Measurements from ENCODE around the gene TRAF2. TPM values are rescaled to one million over a fixed set of nuclear protein-coding genes. Genes with fewer than 3 reads are reported as not detected.

Gene TRAF2
- total and polyA plus RNA-seq, 2 of the 8 experiments (the other 6 are each of a cell fraction or from before 2014, with no cell fraction given): 26.9 to 50.2 TPM

DNA sequence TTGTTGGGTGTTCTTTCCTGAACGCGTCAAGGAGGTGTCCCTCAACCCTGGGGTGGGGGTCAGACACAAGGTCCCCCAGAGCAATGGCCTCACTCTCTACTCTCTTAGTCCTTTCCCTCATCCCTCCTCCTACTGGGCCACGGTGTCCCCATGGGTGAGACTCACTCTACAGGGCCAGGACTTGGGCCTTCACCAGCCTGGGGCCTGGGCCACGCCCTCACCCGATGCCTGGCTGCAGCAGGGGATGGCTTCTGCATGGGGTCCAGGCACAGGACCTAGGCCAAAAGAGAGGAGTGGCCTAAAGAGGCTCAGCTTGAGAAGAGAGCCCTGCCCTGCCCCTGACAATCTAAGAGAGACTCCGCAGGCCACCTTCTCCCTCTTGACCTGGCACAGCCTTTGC is 71.6 kb downstream of the TRAF2 start:
- Histone ChIP-seq H2BK5ac (ENCODE audit: low read depth, low read length) (no peak overlapping the region), H2BK12ac (ENCODE audit: low read depth, low read length) (no peak overlapping the region), H4K5ac (ENCODE audit: insufficient read length, low read depth, low read length) (no peak overlapping the region), H3K4ac (replicated peaks; ENCODE audit: insufficient read length, low read depth, low read length) (no peak overlapping the region), H2AK5ac (ENCODE audit: low read depth, low read length) (no peak overlapping the region), H3K79me1 (ENCODE audit: low read depth, low read length) (no peaks in the 10 kb centered on the region; the same call in 1 of the 2 replicates), H3K23ac (ENCODE audit: insufficient read length) (no peak overlapping the region), H2BK15ac (ENCODE audit: low read length) (no peak overlapping the region), H3K4me2 (ENCODE audit: insufficient read depth in 1 of 2, low read depth in 2 of 2, low read length in 2 of 2) (no peak overlapping the region), H3K23me2 (ENCODE audit: low read depth, low read length) (peaks cover 12% of the 10 kb centered on the region; the same call in 1 of the 2 replicates), H3K18ac (ENCODE audit: extremely low read depth, low read length) (no peak overlapping the region), H3K56ac (replicated peaks; ENCODE audit: insufficient read length, low read depth, low read length) (no peak overlapping the region), H4K8ac (ENCODE audit: extremely low read depth, insufficient read depth, low read length) (no peak overlapping the region; the same call in 1 of the 2 replicates), H3K4me1 (replicated peaks in 1 of 4; ENCODE audit: control insufficient read depth in 3 of 4, insufficient read depth in 4 of 4, low read length in 3 of 4) (peaks cover 0 to 2% (median 0%) of the 10 kb centered on the region in 4 experiments; a peak in 2 of 7 replicates), H3K27ac (ENCODE audit: low read depth, low read length) (no peak overlapping the region), H4K20me1 (replicated peaks in 1 of 2; ENCODE audit: control insufficient read depth in 1 of 2, insufficient read depth in 2 of 2, low read length in 2 of 2) (peaks cover 0 to 6% of the 10 kb centered on the region in 2 experiments), H2AFZ (ENCODE audit: low read length) (no peak overlapping the region), H3K36me3 (ENCODE audit: control insufficient read depth in 2 of 4, insufficient read depth in 4 of 4, low read length in 3 of 4) (no peaks in the 10 kb centered on the region), H3K9ac (replicated peaks in 1 of 4; ENCODE audit: extremely low read depth in 1 of 4, low read depth in 3 of 4, low read length in 3 of 4) (no peak overlapping the region), H3K14ac (ENCODE audit: insufficient read length) (no peak overlapping the region), H2BK120ac (replicated peaks; ENCODE audit: low read depth, low read length) (no peak overlapping the region), H4K91ac (replicated peaks; ENCODE audit: insufficient read length, low read length) (no peak overlapping the region), H3K79me2 (ENCODE audit: control insufficient read depth in 1 of 2, insufficient read depth in 2 of 2, low read length in 2 of 2) (no peaks in the 10 kb centered on the region), H3K27me3 (replicated peaks in 1 of 4; ENCODE audit: control insufficient read depth in 3 of 4, extremely low read depth in 1 of 4, insufficient read depth in 3 of 4, low read length in 3 of 4) (no peaks in the 10 kb centered on the region), H2BK20ac (ENCODE audit: low read length) (no peak overlapping the region), H3K9me3 (ENCODE audit: insufficient read depth in 2 of 2, low read depth in 1 of 2, low read length in 1 of 2) (no peaks in the 10 kb centered on the region), H3K4me3 (ENCODE audit: extremely low read depth in 1 of 4, insufficient read depth in 2 of 4, low read depth in 3 of 4, low read length in 4 of 4) (no peak overlapping the region)
- DNase-seq (ENCODE audit: low read depth in 1 of 2, low spot score in 2 of 2): no peak
- TF ChIP-seq GABPA (IDR thresholded peaks at IDR 0.05; ENCODE audit: borderline replicate concordance, insufficient read depth, low read length) (no peak), SUZ12 (IDR thresholded peaks at IDR 0.05; ENCODE audit: low read length) (no peak)
- 86% methylated on average over 6 of the region's 6 CpGs; no CpG with 5 or more reads in 1 of the 2 experiments for WGBS, 2 experiments (ENCODE audit: extremely low coverage in 1 of 2, insufficient coverage in 1 of 2, insufficient read length in 1 of 2, insufficient replicate concordance in 2 of 2, low coverage in 1 of 2, low lambda C conversion rate in 2 of 2, missing lambda C conversion rate in 1 of 2)
- no peak for FAIRE-seq
- ChIA-PET CTCF (ENCODE audit: partially characterized antibody) (interaction anchor here (5.1 to 5.6 kb wide), 2 partner anchors 10 to 17 kb away, joined by 31 to 32 read pairs; partner anchors contain the start of gene PTGDS), POLR2A (ENCODE audit: partially characterized antibody) (interaction anchor here (0.6 kb wide), 1 partner anchor 196 kb away, joined by 3 read pairs; no protein-coding TSS in a partner anchor)

Measured in H1 (cell line).